OCI-LY7 (cell line): ENCODE data around the gene RPL3. TPM values are rescaled to one million over a fixed set of nuclear protein-coding genes. Genes with fewer than 3 reads are reported as not detected.
"Not testable (repeated sequence)": the region's sequence is repeated elsewhere in the genome, so short reads cannot be mapped to it uniquely, and the experiment has no call there.

Experiments
- BruUV-seq: library from RNA; stranded (reverse); fragments of 400-500 nt; replicated peaks from 2 replicates; lab custom pipeline; 2021; lab: Mats Ljungman, UMichigan
- CTCF ChIA-PET: fragments of 300-600 bp; sonication (Branson Sonifier 250); formaldehyde crosslinking; loops from one replicate; lab custom pipeline; 2022; ENCODE audit warnings: antibody characterized with exemption; ENCODE audit not compliant: unreplicated experiment; lab: Charles Lee
- POLR2A ChIA-PET: fragments of 300-600 bp; sonication (Branson Sonifier 250); formaldehyde crosslinking; loops from one replicate; lab custom pipeline; 2022; ENCODE audit warnings: antibody characterized with exemption; lab: Charles Lee
- DNase-seq: peaks from one replicate; pipeline ENCODE4 v3.0.0-alpha.2; 2015; ENCODE audit warnings: low spot score
- H2AFZ ChIP-seq: fragments of 200-600 bp; sonication (generic), shearing (Covaris generic); 2 replicates; pipeline ENCODE4 v1.6.1; 2014; ENCODE audit warnings: mild to moderate bottlenecking, antibody characterized with exemption, low read length, moderate library complexity
- H3K27ac ChIP-seq: fragments of 200-600 bp; sonication (generic); 2 replicates; pipeline ENCODE4 v1.5.1; 2014; ENCODE audit warnings: mixed run types, low read depth, mild to moderate bottlenecking, moderate library complexity, low read length, inconsistent platforms; ENCODE audit not compliant: poor library complexity, severe bottlenecking
- H3K36me3 ChIP-seq: fragments of 200-600 bp; sonication (generic); 2 replicates; pipeline ENCODE4 v1.6.1; 2014; ENCODE audit warnings: mild to moderate bottlenecking, antibody characterized with exemption, low read length, moderate library complexity, mixed read lengths; ENCODE audit not compliant: insufficient read depth
- H3K4me1 ChIP-seq: fragments of 200-600 bp; sonication (generic); 2 replicates; pipeline ENCODE4 v1.5.1; 2014; ENCODE audit warnings: mild to moderate bottlenecking, low read length; ENCODE audit not compliant: insufficient read depth, poor library complexity, severe bottlenecking
- H3K4me2 ChIP-seq: fragments of 200-600 bp; sonication (generic); 2 replicates; pipeline ENCODE4 v1.6.1; 2014; ENCODE audit warnings: mild to moderate bottlenecking, low read length
- H3K4me3 ChIP-seq: fragments of 200-600 bp; sonication (generic); 2 replicates; pipeline ENCODE4 v1.5.1; 2014; ENCODE audit warnings: mild to moderate bottlenecking, low read depth, low read length; ENCODE audit not compliant: poor library complexity, severe bottlenecking
- H3K79me2 ChIP-seq: fragments of 200-600 bp; sonication (generic); 2 replicates; pipeline ENCODE4 v1.6.1; 2016; ENCODE audit warnings: low read depth, mild to moderate bottlenecking, low read length, moderate library complexity, mixed read lengths; ENCODE audit not compliant: insufficient read depth
- H3K9me2 ChIP-seq: fragments of 200-600 bp; sonication (generic); 2 replicates; pipeline ENCODE4 v1.6.1; 2016; ENCODE audit warnings: mild to moderate bottlenecking, low read length, mixed read lengths; ENCODE audit not compliant: insufficient read depth
- H3K9me3 ChIP-seq: fragments of 200-600 bp; sonication (generic); 2 replicates; pipeline ENCODE4 v1.6.1; 2014; ENCODE audit warnings: mild to moderate bottlenecking, mixed run types, low read length, mixed read lengths
- H4K20me1 ChIP-seq: fragments of 200-600 bp; sonication (generic); 2 replicates; pipeline ENCODE4 v1.6.1; 2014; ENCODE audit warnings: mild to moderate bottlenecking, antibody characterized with exemption, low read length, moderate library complexity, mixed read lengths; ENCODE audit not compliant: insufficient read depth
- EZH2phosphoT487 ChIP-seq: fragments of 200-600 bp; sonication (generic); IDR thresholded peaks from 2 replicates; pipeline ENCODE4 v1.6.1; 2018; ENCODE audit warnings: low read depth, borderline replicate concordance, mild to moderate bottlenecking, mixed run types, antibody characterized with exemption, low read length, moderate library complexity, mixed read lengths
- intact Hi-C: fragments of 100-400 bp; cut with micrococcal nuclease; formaldehyde crosslinking; loops from one replicate; pipeline ENCODE4 v1.10.0; 2022; ENCODE audit not compliant: unreplicated experiment
- total RNA-seq, 2 experiments: library from RNA; depleted of rRNA in 1 of 2; stranded (reverse); fragments of >200 nt in 1 of 2; shearing (Covaris generic) in 1 of 2; gene quantifications; 2 replicates each; pipeline ENCODE4 v1.2.3, GENCODE V29; 2014 to 2022
- TF ChIP-seq, protein P1 (sequence below): fragments of 200-600 bp; sonication (generic); conservative IDR thresholded peaks from 2 replicates; pipeline ENCODE4 v1.5.1; 2014; ENCODE audit warnings: mild to moderate bottlenecking, antibody characterized with exemption, low read length, moderate library complexity, mixed read lengths

The RPL3 gene
- total RNA-seq, 2 experiments from 2014 or later: 2,313 to 2,457 TPM

DNA sequence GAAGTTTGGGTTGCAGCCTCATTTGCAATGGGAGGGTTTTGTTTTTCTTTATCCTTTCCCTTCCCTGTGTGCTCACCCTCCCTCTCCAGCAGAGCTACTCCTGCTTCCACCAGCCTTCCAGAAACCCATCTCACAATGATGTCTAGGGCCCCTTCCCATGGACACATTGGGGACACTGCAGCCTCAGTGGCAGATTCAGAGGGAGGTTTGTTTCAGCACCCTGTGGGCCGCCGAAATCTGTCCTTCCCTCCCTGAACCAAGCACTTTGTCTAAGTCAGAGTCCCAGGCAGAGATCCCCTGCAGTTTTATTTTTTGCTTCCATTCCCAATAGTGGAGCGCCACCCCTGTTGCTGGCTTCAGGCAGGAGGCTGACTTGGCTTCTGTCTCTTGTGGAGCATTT is 21.8 kb upstream of the RPL3 start:
- H3K4me3 ChIP-seq: no peak overlapping the region
- no peak overlapping the region for H3K27ac ChIP-seq
- DNase-seq: no peak
- ChIA-PET CTCF (no interaction called here), POLR2A (no interaction called here)
- H3K36me3 ChIP-seq: no peaks in the 10 kb centered on the region
- no peak for TF ChIP-seq EZH2phosphoT487
- TF ChIP-seq, protein P1, sequence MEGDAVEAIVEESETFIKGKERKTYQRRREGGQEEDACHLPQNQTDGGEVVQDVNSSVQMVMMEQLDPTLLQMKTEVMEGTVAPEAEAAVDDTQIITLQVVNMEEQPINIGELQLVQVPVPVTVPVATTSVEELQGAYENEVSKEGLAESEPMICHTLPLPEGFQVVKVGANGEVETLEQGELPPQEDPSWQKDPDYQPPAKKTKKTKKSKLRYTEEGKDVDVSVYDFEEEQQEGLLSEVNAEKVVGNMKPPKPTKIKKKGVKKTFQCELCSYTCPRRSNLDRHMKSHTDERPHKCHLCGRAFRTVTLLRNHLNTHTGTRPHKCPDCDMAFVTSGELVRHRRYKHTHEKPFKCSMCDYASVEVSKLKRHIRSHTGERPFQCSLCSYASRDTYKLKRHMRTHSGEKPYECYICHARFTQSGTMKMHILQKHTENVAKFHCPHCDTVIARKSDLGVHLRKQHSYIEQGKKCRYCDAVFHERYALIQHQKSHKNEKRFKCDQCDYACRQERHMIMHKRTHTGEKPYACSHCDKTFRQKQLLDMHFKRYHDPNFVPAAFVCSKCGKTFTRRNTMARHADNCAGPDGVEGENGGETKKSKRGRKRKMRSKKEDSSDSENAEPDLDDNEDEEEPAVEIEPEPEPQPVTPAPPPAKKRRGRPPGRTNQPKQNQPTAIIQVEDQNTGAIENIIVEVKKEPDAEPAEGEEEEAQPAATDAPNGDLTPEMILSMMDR: no peak
- H3K9me3 ChIP-seq: no peaks in the 10 kb centered on the region
- H3K9me2 ChIP-seq: no peaks in the 10 kb centered on the region
- intact Hi-C loops: loop anchor here (5.0 to 10.0 kb wide), 3 partner anchors 104 to 186 kb away; no protein-coding TSS in a partner anchor
- no peak overlapping the region for H2AFZ ChIP-seq
- H3K79me2 ChIP-seq: no peaks in the 10 kb centered on the region
- no TSS peak for BruUV-seq
- H3K4me2 ChIP-seq: no peak overlapping the region
- no peaks in the 10 kb centered on the region for H4K20me1 ChIP-seq
- peaks cover 5% of the 10 kb centered on the region for H3K4me1 ChIP-seq

DNA sequence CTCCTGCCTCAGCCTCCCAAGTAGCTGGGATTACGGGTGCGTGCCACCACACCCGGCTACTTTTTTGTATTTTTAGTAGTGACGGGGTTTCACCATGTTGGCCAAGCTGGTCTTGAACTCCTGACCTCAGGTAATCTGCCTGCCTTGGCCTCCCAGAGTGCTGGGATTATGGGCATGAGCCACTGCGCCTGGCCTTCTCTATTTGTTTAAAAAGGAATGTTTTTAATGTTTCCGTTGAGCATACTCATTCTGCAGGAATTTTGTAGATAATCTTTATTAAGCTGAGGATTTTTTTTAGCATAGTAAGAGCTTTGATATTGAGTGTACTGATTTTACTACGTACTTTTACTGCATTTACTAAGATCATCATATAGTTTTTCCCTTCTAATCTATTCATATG is 20.4 kb upstream of the RPL3 start:
- POLR2A ChIA-PET, H2AFZ ChIP-seq, H3K27ac ChIP-seq, H3K79me2 ChIP-seq, H3K4me3 ChIP-seq, H3K9me3 ChIP-seq, CTCF ChIA-PET, H3K9me2 ChIP-seq, DNase-seq, H3K36me3 ChIP-seq, H3K4me1 ChIP-seq, H3K4me2 ChIP-seq, BruUV-seq, H4K20me1 ChIP-seq: not testable (repeated sequence)
- intact Hi-C loops: loop anchor here (5.0 to 10.0 kb wide), 3 partner anchors 105 to 188 kb away; no protein-coding TSS in a partner anchor

DNA sequence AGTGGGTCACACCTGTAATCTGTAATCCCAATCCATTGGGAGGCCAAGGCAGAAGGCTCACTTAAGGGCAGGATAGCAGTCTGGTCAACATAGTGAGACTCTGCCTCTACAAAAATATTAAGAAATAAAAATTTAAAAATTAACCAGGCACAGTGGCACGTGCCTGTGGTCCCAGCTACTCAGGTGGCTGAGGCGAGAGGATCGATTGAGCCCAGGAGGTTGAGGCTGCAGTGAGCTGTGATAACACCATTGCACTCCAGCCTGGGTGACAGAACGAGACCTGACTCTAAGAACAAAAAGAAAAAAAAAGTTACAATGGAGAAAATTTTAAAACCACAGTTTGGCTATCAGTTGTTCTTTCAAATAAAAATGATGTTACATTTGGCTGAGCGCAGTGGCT is 17.0 kb upstream of the RPL3 start:
- Histone ChIP-seq H4K20me1 (no peaks in the 10 kb centered on the region), H3K79me2 (no peaks in the 10 kb centered on the region), H3K9me3 (no peaks in the 10 kb centered on the region), H3K36me3 (no peaks in the 10 kb centered on the region), H3K4me2 (no peak overlapping the region), H3K9me2 (no peaks in the 10 kb centered on the region), H3K4me1 (no peaks in the 10 kb centered on the region), H3K27ac (no peak overlapping the region), H3K4me3 (no peak overlapping the region), H2AFZ (no peak overlapping the region)
- POLR2A ChIA-PET: no interaction called here
- TF ChIP-seq, protein P1: no peak
- no peak for TF ChIP-seq EZH2phosphoT487
- CTCF ChIA-PET: no interaction called here
- intact Hi-C loops: no loop called here
- BruUV-seq: no TSS peak
- DNase-seq: no peak
